Fibroblast of skin of scalp (primary cell): Measurements from ENCODE around the gene FCER2.
A peak's percentile ranks its signal among the peaks of the same experiment; 100 is the strongest.

Source experiments
- DNase-seq: peaks from one replicate; pipeline ENCODE4 v3.0.0-alpha.2; 2013

The FCER2 gene

GRCh38 chr19:7676376-7676775, 25.6 kb downstream of the FCER2 start:
- DNase-seq: no peak

DNA sequence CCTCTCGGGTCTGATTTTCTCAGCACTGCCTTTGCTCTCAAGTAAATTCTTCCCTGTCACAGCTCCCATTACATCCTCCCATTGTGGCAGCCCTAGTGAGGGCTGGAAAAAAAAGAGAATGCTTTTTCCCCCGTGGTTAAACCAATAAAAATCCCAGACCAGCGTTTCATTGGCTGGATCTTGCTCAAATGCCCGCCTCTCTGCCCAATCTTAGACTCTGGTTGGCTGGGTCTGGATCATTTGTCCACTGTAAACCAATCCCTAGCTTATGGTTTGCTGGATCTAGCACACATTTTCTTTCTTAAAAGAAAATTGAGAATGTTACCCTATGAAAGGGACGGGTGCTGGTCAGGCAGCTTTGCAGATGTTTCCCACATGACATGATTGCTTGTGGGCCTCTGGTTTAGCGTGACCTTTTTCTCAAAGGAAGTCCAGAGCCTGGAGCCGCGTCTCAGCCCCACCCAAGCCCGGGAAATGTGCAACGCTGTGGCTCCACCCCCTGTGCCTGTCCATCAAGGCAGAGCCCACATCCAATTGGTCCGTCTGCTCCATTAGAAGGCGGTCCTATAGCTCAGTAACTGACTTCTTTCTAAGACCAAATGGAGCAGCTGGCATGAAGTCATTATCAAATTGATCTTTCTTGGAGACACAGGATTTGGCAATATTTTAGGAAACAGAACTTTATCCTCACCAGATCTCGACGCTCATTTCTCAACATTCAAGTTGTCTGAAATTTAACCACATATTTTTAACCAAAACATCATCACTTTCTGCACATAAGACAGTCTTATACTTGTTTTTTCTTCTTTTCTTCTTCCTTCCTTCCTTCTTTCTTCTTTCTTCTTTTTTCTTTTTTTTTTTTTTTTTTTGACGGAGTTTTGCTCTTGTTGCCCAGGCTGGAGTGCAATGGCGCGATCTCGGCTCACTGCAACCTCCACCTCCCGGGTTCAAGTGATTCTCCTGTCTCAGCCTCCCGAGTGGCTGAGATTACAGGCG, 27.6 kb downstream of the FCER2 start:
- DNase-seq: peak; percentile 33

GRCh38 chr19:7672522-7672921, 29.4 kb downstream of the FCER2 start:
- DNase-seq: no peak

GRCh38 chr19:7670790-7671189, 31.1 kb downstream of the FCER2 start:
- no peak for DNase-seq

DNA sequence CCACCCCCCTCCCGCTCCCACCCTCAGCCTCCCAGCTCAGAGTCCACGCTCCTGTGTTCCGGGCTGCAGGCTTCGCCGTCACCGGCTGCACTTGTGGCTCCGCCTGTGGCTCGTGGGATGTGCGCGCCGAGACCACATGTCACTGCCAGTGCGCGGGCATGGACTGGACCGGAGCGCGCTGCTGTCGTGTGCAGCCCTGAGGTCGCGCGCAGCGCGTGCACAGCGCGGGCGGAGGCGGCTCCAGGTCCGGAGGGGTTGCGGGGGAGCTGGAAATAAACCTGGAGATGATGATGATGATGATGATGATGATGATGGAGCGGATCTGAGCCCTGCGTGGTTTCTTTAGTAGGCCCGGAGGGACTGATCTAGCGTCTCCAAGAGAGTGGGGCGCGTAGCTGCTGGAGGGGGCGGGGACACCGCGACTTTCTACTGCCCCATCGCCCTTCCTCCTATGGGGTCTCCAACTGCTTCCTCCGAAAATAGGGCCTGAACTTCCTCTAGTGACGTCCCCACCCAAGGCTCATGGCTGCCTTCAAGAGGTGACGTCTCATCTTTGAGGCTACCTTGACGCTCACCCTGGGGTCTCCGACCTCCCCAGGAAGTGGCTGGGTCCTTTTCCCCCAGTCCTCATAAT, 31.7 kb downstream of the FCER2 start:
- no peak for DNase-seq

- DNase-seq: no peak
Measured at GRCh38 chr19:7669641-7670040, 32.3 kb downstream of the FCER2 start.

DNA sequence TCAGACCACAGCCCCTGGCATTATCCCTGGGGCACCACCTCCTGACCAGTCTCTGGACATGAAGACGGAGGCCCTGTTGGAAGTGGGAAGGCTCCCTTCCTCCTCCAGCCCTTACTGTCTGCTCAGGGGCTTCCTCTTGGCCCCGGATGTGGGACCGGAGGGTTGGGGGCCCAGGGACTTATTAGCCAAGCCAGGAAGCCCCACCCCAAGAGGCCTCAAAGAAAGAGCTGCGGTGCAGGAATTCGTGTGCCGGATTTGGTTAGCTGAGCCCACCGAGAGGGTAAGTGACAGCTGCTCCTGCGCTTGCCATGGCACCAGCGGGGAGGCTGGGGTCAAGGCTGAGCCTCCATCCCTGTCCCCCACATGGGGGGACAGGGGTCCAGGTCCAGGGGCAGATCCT, 33.1 kb downstream of the FCER2 start, which contains the start of gene RETN:
Gene RETN (plus strand): TSS at position 208 of the 400 bp plus-strand sequence. CDS start 278 bp downstream, outside the sequence.
- DNase-seq: no peak

DNA sequence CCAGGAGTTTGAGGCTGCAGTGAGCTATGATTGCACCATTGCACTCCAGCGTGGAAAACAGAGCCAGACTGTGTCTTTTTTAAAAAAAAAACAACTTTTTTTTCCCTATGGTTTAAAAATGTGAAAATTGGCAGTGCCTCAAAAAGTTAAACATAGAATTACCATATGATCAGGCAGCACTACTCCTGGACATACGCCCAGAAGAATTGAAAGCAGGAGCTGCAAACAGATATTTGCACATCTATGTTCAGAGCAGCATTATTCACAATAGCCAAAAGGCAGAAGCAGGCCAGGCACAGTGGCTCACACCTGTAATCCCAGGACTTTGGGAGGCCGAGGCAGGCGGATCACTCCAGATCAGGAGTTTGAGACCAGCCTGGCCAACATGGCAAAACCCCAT, 36.9 kb downstream of the FCER2 start:
- peak; percentile 61 for DNase-seq

DNA sequence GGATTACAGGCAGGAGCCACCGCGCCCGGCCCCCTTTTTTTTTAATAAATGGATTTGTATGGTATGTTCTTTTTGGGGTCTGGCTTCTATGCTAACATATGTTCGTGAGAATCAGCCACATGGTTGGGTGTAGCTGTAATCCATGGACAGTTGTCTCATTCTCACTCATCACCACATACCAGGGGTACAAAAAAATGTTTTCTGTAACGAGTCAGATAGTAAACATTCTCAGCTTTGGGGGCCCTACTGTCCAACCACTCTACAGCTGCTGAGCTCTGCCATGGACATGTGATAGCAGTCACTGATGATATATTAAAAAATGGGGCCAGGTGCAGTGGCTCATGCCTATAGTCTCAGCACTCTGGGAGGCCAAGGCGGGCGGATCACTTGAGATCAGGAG, 38.2 kb downstream of the FCER2 start:
- DNase-seq: no peak

DNA sequence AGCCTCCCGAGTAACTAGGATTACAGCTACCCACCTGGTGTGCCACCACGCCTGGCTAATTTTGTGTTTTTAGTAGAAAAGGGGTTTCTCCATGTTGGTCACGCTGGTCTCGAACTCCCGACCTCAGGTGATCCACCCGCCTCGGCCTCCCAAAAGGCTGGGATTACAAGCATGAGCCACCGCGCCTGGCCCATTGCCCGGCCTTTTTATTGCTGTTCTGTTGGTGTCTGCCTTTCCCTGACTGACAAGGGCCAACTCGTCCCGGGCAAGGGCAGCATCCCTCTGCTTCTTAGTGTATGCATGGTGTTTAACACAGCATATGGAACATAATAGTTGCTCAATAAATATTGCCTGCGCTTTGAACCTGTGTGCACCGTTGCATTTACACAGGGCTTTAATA, 39.3 kb downstream of the FCER2 start:
- DNase-seq: no peak

GRCh38 chr19:7661744-7662538, 40.0 kb downstream of the FCER2 start:
- no peak for DNase-seq

DNA sequence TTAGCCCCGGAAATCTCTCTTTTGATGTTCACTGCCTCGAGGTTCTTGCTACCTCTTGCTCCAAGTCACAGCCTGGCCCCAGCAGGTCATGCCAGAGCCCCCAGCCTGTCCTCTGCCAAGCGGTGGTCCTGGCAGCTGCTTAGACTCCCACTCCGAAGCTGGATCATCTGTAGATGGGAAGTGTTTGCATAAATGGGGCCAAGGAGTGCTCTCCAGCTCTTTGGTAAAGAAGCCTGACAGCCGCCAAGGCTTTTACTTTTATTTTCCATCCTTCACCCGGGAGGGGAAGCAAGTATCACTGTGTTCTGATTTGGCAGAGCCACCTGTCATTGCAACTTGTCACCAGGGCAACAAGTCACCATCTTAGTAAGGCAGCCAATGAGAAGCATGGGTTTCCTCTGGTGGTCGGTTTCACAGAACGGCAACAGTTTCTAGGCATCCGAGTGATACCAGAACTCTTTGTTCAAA, 43.7 kb downstream of the FCER2 start:
- DNase-seq: no peak

DNA sequence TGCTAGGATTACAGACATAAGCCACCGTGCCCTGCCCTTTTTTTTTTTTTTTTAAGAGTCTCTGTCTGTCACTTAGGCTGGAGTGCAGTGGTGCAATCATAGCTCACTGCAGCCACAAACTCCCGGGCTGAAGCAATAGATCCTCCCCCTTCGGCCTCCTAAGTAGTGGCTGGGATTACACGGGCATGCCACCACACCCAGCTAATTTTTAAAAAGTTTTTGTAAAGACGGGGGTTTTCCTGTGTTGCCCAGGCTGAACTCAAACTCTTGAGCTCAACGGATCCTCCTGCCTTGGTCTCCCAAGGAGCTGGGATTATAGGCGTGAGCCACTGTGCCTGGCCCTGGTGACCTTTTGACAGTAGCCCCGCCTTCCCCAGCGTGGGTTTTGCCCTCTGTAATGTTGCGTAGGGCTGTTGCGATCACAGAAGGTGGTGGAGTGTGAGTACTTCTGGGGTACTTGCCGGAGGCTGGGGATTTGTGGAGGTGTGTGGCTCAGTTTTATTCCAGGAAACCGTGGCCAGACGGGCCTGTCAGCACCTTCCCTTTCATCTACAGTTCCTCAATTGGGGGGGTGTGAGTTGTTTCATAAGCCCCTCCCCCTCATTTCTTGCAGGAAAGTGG, 44.7 kb downstream of the FCER2 start:
- no peak for DNase-seq

- DNase-seq: no peak
Measured at GRCh38 chr19:7655581-7655980, 46.4 kb downstream of the FCER2 start.

GRCh38 chr19:7654401-7654800, 47.5 kb downstream of the FCER2 start:
- no peak for DNase-seq

DNA sequence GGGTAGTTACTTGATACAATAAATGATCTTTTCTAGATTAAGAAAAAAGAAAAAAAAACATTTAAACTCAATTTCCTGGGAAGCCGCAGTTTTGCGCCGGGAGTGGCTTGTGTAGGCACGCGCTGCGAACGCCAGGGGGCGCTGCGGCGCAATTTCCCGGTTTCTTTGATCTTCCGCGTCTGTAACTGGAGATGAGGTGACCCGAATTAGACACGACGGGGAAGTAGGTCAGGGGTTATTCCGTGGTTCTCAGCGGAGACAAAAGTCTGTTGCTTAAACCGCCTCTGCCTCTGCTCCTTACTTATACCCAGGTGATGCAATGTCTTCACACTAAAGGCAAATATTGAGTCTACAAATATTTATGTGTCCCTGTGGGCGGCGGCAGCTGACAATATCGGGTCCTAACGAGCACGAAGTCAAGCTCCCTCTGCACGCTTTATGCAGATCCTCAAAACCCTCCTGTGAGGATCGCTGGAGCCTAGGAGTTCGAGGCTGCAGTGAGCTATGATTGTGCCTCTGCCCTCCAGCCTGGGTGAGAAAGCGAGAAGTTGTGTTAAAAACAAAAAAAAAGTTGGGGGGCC, 49.8 kb downstream of the FCER2 start:
- peak; percentile 68 for DNase-seq

DNA sequence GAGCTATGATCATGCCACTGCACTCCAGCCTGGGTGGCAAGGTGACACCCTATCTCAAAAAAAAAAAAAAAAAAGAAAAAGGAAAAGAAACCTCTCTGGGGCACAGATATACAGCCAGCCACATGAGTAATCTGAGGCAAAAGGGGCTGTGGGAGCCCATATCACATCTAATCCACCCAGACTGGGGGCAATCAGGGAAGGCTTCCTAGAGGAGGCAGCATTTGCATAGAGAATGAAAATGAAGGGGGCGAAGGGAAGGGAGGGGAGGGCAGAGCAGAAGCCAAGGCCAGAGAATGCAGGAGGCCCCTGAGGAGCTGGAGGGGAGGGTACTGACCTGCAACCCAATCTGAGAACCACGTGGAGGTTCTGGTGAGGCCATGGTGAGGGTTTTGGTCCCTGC, 51.8 kb downstream of the FCER2 start:
- DNase-seq: no peak

DNA sequence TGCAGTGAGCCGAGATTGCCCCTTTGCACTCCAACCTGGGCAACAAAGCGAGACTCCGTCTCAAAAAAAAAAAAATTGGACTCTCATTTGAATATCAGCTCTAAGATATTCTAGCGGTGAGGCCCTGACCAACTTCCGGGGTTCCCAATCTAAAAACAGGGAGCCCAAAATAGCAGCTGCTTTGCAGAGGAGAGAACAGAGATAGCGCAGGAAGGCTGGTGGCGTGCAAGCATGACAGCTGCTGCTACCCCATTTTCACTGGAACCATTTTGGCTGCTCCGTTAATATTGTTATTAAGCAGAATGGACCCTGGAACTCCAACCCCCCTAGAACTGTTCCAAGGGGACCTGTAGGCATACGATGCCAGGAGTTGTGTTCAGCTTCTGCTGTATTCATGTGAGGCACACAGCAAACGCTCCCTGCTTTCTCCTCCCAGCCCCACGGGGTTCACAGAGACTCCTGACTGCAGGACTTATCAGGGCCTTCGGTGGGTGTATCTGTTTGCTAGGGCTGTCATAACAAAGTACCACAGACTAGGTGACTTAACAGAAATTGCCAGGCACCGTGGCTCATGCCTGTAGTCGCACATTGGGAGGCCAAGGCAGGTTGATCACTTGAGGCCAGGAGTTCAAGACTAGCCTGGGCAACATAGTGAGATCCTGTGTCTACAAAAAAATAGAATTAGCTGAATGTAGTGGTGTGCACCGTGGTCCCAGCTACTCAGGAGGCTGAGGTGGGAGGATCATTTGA, 53.5 kb downstream of the FCER2 start:
- no peak for DNase-seq

DNA sequence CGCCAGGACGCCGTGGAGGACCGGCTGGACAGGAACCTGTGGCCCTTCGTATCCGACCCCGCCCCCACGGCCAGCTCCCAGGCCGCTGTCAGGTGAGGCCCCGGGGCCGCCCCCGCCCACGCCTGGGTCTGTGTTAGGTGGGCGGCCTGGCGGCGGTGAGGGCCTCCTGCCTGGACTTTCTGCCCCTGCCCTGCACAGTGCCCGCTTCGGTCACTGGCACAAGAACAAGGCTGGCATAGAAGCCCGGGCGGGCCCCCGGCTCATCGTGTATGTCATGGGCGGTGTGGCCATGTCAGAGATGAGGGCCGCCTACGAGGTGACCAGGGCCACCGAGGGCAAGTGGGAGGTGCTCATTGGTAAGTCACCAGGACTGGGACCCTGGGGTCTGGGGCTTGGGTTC, 54.8 kb downstream of the FCER2 start:
- DNase-seq: no peak

DNA sequence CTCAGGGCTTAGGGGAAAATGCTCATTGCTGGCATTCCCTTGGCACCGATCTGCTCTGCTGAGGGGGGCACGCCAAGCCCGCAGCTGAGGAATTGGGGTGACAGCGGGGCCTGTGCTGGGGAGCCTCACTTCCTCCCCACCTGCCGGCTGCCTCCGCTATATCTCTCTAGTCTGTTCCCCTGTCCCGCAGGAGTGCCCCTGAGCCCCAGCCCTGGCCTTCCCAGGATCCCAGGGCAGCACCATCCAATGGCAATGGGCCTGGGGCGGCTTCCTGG, 55.6 kb downstream of the FCER2 start:
- no peak for DNase-seq

DNA sequence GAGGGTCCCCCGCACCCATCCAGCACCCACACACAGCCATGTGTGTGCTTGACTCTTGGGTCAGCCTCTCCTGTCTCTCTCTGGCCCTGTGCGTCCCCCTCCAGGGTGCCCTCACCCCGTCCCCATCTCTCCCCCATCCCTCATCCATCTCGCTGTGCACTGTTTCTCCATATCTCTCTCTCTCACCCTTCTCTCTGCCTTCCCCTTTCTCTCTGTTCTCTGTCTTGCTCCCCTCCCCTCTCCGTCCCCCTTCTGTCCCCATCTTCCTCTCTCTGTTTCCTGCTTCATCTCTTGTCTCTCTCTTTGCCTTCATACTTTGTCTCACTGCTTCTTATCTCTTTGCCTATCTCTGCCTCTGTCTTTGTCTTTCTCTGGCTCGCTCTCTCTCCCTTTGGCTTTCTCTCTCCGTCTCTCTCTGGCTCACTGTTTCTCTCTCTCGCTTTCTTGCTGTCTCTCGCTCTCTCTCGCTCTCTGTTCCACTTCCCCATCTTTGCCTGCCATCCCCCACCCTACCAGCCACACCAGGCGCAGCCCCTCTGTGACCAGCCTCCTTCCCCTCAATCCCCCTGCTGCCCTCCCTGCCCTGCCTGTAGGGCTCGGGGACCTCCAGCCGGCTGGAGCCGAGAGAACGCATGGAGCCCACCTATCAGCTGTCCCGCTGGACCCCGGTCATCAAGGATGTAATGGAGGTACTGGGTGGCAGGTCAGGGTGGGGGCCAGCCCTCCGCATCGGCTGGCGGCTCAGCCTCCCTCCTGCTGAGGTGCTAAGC, 56.1 kb downstream of the FCER2 start:
- DNase-seq: no peak
